Right kidney (tissue), 1 donor: Measurements from ENCODE around the gene SORT1.
A peak's percentile ranks its signal among the peaks of the same experiment; 100 is the strongest.
"Not testable (repeated sequence)": the region's sequence is repeated elsewhere in the genome, so short reads cannot be mapped to it uniquely, and the experiment has no call there.

Experiments used
- DNase-seq: peaks from one replicate; pipeline ENCODE4 v3.0.0-alpha.2; 2016

Gene SORT1

GRCh38 chr1:109398343-109399225 is 866 bp upstream of the SORT1 start:
- no peak for DNase-seq

DNA sequence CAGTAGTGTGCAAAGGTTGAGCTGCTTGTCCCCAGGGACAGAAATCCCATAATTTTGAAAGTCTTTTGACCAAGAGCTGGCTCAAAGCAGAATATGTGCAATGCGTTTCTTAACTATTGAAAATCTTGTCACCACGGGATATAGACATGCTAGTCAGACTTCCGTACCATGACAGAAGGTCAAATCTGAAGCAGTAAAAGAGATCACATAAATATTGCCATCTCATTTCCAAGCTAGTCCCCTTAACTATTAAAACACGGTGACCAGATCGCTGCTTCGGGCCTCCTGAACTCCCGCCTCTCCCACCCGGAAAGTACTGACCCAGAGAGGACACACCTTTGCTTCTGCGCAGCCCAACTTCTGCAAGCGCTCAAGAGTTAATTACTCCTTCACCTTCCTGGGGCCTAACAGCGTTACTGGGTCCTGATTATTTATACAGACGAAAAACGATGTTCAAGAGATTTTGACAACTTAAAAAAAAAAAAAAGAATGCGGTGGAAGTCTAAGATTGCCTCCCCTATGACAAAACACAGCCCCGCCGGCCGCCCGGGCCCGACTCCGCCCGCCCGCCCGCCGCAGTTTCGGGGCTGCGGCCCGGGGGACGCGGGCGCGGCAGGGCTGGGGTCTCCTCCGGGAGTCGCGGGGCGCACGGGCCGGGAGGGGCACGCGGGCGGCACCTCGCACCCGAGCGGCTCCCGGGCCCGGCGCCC is 692 bp downstream of the SORT1 start:
- DNase-seq: peak; percentile 45

DNA sequence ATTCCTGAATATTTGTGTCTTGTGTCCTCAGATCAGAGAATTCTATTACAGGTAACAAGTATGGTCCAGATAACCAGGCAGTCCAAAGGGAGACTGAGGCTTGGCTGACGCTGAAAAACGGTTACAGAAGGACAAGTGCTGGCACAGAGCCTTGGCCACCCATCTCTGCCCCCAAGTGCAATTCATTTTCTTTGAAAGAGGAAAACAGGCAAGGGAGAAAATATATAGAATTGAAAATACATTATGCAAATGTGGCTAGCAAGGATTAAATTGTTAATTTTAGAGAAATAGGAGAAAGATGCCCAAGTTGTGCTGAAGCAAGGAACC is 1.2 kb downstream of the SORT1 start:
- peak; percentile 6 for DNase-seq

DNA sequence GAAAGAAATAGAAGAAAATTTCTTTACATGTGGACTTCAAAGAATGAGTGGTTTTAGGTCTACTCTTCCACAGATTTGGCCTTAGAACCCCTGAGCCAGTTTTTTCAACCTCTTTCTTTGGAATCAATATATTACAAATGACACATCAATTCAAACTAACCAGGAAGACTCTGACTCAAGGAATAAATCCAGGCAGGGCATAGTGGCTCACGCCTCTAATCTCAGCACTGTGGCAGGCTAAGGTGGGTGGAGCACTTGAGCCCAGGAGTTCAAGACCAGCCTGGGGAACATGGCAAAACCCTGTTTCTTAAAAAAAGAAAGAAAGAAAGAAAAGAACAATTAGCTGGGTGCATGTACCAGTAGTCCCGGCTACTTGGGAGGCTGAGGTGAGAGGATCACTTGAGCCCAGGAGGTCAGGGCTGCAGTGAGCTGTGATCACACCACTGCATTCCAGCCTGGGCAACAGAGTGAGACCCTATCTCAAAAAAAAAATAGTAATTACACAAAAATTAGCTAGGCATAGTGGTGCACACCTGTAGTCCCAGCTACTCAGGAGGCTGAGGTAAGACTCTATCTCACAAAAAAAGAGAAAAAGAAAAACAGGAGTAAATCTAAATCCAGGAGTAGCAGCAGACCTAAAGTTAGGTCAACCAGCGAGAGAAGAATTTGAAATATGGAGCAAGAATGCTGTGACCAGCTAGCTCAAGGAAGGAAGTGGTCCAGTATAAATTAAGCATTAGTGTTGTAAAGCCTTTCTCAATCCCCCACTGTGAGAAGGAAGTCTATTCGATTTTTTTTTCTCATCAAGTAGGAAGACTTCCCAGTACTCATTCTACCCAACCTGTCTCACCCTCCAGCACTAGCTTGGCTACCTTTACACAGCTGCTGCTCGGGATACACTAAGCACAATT is 1.9 kb downstream of the SORT1 start:
- DNase-seq: no peak

DNA sequence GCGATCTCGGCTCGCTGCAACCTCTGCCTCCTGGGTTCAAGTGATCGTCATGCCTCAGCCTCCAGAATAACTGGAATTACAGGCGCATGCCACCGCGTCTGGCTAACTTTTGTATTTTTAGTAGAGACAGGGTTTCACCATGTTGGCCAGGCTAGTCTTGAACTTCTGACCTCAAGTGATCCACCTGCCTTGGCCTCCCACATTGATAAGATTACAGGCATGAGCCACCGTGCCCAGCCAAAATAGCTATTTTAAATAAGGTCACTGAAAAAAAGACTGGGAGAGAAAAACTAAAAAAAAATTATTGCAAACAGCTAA is 2.5 kb downstream of the SORT1 start:
- DNase-seq: not testable (repeated sequence)

- DNase-seq: no peak
Observed at GRCh38 chr1:109394591-109395281, 3.0 kb downstream of the SORT1 start.

DNA sequence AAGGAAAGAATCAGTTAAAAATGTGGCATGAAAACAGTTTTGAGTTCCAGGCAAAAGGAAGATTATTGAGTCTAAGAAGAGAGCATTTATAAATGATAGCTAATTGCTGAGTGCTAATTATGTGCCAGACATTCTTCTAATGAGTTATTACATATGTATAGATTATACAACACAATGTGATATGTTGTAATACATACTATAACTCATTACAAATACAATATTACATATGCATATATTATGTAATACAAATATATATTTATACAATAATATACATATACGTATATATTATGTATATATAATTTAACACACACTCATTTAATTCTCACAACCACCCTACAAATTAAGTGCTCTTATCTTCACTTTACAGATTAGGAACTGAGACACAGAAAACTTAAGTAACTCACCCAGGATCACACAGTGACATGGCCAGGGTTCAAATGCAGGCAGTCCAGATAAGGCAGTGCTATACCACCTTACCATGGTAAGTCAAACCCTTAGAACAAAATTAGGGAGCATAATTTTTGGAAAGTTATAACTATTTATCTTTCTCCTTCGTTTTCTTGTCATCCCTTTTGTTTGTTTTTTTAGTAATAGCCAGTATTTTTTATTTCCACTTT is 4.0 kb downstream of the SORT1 start:
- no peak for DNase-seq

GRCh38 chr1:109392788-109393616 is 4.7 kb downstream of the SORT1 start:
- peak; percentile 41 for DNase-seq

GRCh38 chr1:109392037-109392787 is 5.5 kb downstream of the SORT1 start:
- no peak for DNase-seq

DNA sequence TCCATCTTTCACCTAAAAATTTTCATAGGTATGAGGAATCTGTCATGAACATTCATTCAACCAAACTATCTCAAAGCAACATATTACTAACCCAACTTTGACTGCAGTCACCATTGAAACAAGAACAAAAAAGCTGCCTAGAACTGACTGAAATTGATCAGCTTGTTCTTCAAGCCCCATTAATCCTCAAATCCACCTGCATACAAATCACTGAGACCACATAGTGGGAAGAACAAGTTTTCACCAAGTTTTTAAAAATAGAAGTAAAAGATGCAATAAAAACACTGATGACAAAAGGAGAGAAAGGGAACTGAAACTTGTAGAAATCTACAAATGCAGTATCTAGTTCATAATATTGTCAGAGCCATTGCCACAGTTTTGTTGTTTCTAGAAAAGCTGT is 6.1 kb downstream of the SORT1 start:
- DNase-seq: no peak

DNA sequence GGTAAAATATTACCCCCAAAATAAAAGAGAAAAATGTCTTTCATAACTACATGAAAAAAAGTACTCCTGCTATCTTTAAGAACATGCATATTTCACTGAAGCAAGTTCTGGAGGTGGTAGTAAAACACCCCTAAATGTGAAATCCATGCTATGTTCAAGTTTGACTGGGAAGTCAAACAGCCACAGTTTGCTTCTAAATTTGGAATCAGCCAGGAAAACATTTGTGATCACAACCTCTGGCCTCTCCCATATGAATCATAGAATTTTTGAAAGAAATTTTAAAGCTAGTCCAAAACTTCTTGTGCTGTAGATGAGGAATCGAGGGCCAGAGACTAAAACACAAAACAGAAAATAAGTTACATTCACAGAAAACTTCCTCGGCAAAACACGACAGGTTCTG is 6.6 kb downstream of the SORT1 start:
- peak; percentile 9 for DNase-seq

GRCh38 chr1:109389638-109390341 is 7.9 kb downstream of the SORT1 start:
- no peak for DNase-seq

- DNase-seq: no peak
Observed at GRCh38 chr1:109388884-109389637, 8.7 kb downstream of the SORT1 start.

- DNase-seq: no peak
Observed at GRCh38 chr1:109388208-109388711, 9.5 kb downstream of the SORT1 start.

DNA sequence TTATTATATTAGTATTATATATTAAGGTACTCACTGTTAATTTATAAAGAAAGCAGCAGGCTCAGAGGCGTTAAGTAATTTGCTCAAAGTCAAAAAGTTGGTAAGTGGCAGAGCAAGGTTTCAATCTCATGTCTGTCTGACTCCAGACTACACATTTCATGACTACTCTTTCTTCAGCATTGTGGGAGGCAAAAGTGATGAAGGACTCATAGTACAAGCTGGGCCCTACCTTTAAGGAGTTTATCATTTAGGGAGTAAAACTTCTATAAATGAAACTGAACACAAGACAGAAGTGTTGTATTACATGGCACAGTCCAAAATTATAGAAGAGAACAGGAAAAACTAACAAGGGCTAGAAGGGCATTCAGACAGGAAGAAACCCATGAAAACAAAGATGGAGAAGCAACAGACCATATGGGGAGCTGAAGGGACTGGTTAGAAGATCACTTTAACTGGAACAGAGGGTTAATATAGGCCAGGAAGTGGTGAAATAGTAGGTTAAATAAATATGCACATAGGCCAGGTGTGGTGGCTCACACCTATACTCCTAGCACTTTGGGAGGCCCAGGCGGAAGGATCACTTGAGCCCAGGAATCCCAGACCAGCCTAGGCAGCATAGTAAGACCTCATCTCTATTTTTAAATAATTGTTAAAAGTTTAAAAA is 11.5 kb downstream of the SORT1 start:
- DNase-seq: no peak

DNA sequence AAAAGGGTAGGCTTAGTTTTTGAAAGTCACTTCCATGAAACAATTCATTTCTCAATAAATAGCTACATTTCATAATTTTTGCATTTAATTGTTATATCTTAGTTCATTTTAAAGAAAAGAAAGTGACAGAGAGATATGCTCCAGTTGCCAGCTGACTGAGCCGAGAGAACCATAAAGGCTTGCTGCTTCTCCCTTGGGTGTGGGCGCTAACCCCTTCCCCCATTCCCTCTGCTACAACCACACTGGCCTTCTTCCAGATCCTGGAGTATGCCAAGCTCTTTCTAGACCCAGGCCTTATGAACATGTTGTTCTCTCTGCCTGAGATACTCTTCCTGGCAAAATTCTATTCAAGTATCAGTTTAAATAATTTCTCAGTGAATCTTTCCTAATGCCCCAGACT is 12.3 kb downstream of the SORT1 start:
- no peak for DNase-seq

- DNase-seq: no peak
Observed at GRCh38 chr1:109383854-109384253, 13.9 kb downstream of the SORT1 start.
